Uterus (tissue), 2 donors: ENCODE measurements around the gene DGUOK.

ENCODE experiments used
- CTCF ChIP-seq, 4 experiments: fragments of 200-600 bp in 2 of 4; fragments of 450-650 bp in 2 of 4; sonication (generic) in 2 of 4; IDR thresholded peaks; one replicate each; pipeline ENCODE4 v1.5.1; 2016 to 2019; ENCODE audit warnings: antibody characterized with exemption in 4 of 4, mild to moderate bottlenecking in 2 of 4, moderate library complexity in 1 of 4
- POLR2A ChIP-seq, 2 donors: fragments of 450-650 bp; IDR thresholded peaks; one replicate each; pipeline ENCODE4 v1.6.1; 2016; ENCODE audit warnings: antibody characterized with exemption in 2 of 2, mild to moderate bottlenecking in 1 of 2, moderate library complexity in 1 of 2

GRCh38 chr2:73987948-73988700, 61.4 kb downstream of the DGUOK start:
- TF ChIP-seq CTCF (IDR thresholded peaks at IDR 0.05) (no peak), POLR2A (IDR thresholded peaks at IDR 0.05) (no peak)
